HG02759 (cell line): ENCODE measurements around the gene BATF2.

Source experiments
- ATAC-seq: cut with Tn5 transposase; IDR thresholded peaks from one replicate; pipeline ENCODE4 v1.9.1; 2021; ENCODE audit warnings: mild to moderate bottlenecking, moderate library complexity; ENCODE audit not compliant: unreplicated experiment

The BATF2 gene

GRCh38 chr11:64970731-64971151, 26.0 kb downstream of the BATF2 start:
- no peak for ATAC-seq

GRCh38 chr11:64969209-64969608, 27.6 kb downstream of the BATF2 start:
- no peak for ATAC-seq

GRCh38 chr11:64967375-64967774, 29.4 kb downstream of the BATF2 start:
- no peak for ATAC-seq

GRCh38 chr11:64963072-64963631, 33.6 kb downstream of the BATF2 start:
- no peak for ATAC-seq

- no peak for ATAC-seq
Measured at GRCh38 chr11:64960719-64961118, 36.1 kb downstream of the BATF2 start.

GRCh38 chr11:64959498-64959897, 37.3 kb downstream of the BATF2 start:
- ATAC-seq = no peak

- ATAC-seq = no peak
Measured at GRCh38 chr11:64954201-64954600, 42.6 kb downstream of the BATF2 start.

GRCh38 chr11:64951529-64951928, 45.2 kb downstream of the BATF2 start:
- no peak for ATAC-seq

GRCh38 chr11:64947208-64947814, 49.5 kb downstream of the BATF2 start:
- no peak for ATAC-seq
